Calu3 (cell line): ENCODE results near the gene CEP55. TPM values are rescaled to one million over a fixed set of nuclear protein-coding genes. Genes with fewer than 3 reads are reported as not detected.
A peak's percentile ranks its signal among the peaks of the same experiment; 100 is the strongest.

Source experiments
- BruUV-seq: library from RNA; stranded (reverse); fragments of 400-500 nt; replicated peaks from 2 replicates; lab custom pipeline; 2021; lab: Mats Ljungman, UMichigan
- CTCF ChIA-PET: fragments of 300-600 bp; sonication (Branson Sonifier 250); formaldehyde crosslinking; loops from one replicate; lab custom pipeline; 2022; ENCODE audit warnings: antibody characterized with exemption; lab: Charles Lee
- DNase-seq: peaks from one replicate; pipeline ENCODE4 v3.0.0; 2022
- H3K27ac Mint-ChIP-seq: one replicate; pipeline ENCODE4 v1.8.0; 2022; ENCODE audit warnings: mixed read lengths; ENCODE audit not compliant: unreplicated experiment
- H3K27me3 Mint-ChIP-seq: one replicate; pipeline ENCODE4 v1.8.0; 2022; ENCODE audit warnings: mixed read lengths; ENCODE audit not compliant: unreplicated experiment
- H3K36me3 Mint-ChIP-seq: one replicate; pipeline ENCODE4 v1.8.0; 2022; ENCODE audit warnings: mild to moderate bottlenecking, moderate library complexity, mixed read lengths; ENCODE audit not compliant: insufficient read depth, unreplicated experiment
- H3K4me1 Mint-ChIP-seq: one replicate; pipeline ENCODE4 v1.8.0; 2022; ENCODE audit warnings: mild to moderate bottlenecking, low read depth, mixed read lengths; ENCODE audit not compliant: unreplicated experiment
- H3K4me3 Mint-ChIP-seq: one replicate; pipeline ENCODE4 v1.8.0; 2022; ENCODE audit warnings: mild to moderate bottlenecking, low read depth, moderate library complexity, mixed read lengths; ENCODE audit not compliant: unreplicated experiment
- H3K9me3 Mint-ChIP-seq: one replicate; pipeline ENCODE4 v1.8.0; 2022; ENCODE audit warnings: low read depth, mixed read lengths; ENCODE audit not compliant: unreplicated experiment
- CTCF ChIP-seq: fragments of 200-600 bp; IDR thresholded peaks from one replicate; pipeline ENCODE4 v1.8.0; 2022; ENCODE audit warnings: antibody characterized with exemption; ENCODE audit not compliant: unreplicated experiment
- intact Hi-C: fragments of 100-400 bp; cut with micrococcal nuclease; formaldehyde crosslinking; loops from one replicate; pipeline ENCODE4 v1.10.0; 2022; ENCODE audit not compliant: unreplicated experiment
- total RNA-seq: library from RNA; stranded (reverse); gene quantifications from 2 replicates; pipeline ENCODE4 v1.2.3, GENCODE V29; 2022

CEP55 gene
- total RNA-seq, 1 experiment from 2014 or later: 52.2 TPM

- peaks cover 60% of the 10 kb centered on the region for H3K4me1 Mint-ChIP-seq
- CTCF ChIA-PET: interaction anchor here (0.5 to 2.3 kb wide), 9 partner anchors 9 to 1803 kb away, joined by 3 to 6 read pairs (median 3); no protein-coding TSS in a partner anchor
- H3K4me3 Mint-ChIP-seq: no peak overlapping the region
- peak; percentile 66 for DNase-seq
- intact Hi-C loops: no loop called here
- no peak for TF ChIP-seq CTCF
- peak overlapping the region; percentile 80 for H3K27ac Mint-ChIP-seq
- H3K9me3 Mint-ChIP-seq: no peaks in the 10 kb centered on the region
- no TSS peak for BruUV-seq
- no peaks in the 10 kb centered on the region for H3K27me3 Mint-ChIP-seq
- H3K36me3 Mint-ChIP-seq: peaks cover 93% of the 10 kb centered on the region
Measured at GRCh38 chr10:93461807-93462178, 34.6 kb upstream of the CEP55 start.

GRCh38 chr10:93462371-93462770 is 34.0 kb upstream of the CEP55 start:
- Mint-ChIP-seq H3K36me3 (peaks cover 90% of the 10 kb centered on the region), H3K4me1 (peaks cover 54% of the 10 kb centered on the region), H3K27me3 (no peaks in the 10 kb centered on the region), H3K4me3 (peak overlapping the region; percentile 65), H3K9me3 (no peaks in the 10 kb centered on the region), H3K27ac (peak overlapping the region; percentile 95)
- no TSS peak for BruUV-seq
- CTCF ChIA-PET: interaction anchor here (0.7 to 2.3 kb wide), 3 partner anchors 9 to 21 kb away, joined by 3 to 6 read pairs (median 3); no protein-coding TSS in a partner anchor
- DNase-seq: no peak
- TF ChIP-seq CTCF: no peak
- intact Hi-C loops: no loop called here

- CTCF ChIA-PET: interaction anchor here (0.6 to 2.3 kb wide), 2 partner anchors 8 to 11 kb away, joined by 4 to 6 read pairs; no protein-coding TSS in a partner anchor
- H3K36me3 Mint-ChIP-seq: peaks cover 88% of the 10 kb centered on the region
- peaks cover 54% of the 10 kb centered on the region for H3K4me1 Mint-ChIP-seq
- peak overlapping the region; percentile 95 for H3K27ac Mint-ChIP-seq
- no peak for TF ChIP-seq CTCF
- no peaks in the 10 kb centered on the region for H3K27me3 Mint-ChIP-seq
- no peak for DNase-seq
- intact Hi-C loops: no loop called here
- peak overlapping the region; percentile 65 for H3K4me3 Mint-ChIP-seq
- H3K9me3 Mint-ChIP-seq: no peaks in the 10 kb centered on the region
- no TSS peak for BruUV-seq
Measured at GRCh38 chr10:93462881-93463280, 33.5 kb upstream of the CEP55 start.

- intact Hi-C loops: no loop called here
- H3K4me1 Mint-ChIP-seq: peaks cover 58% of the 10 kb centered on the region
- TF ChIP-seq CTCF: no peak
- CTCF ChIA-PET: interaction anchor here (0.7 kb wide), 1 partner anchor 199 kb away, joined by 6 read pairs; no protein-coding TSS in a partner anchor
- peak overlapping the region; percentile 54 for H3K4me3 Mint-ChIP-seq
- no peaks in the 10 kb centered on the region for H3K9me3 Mint-ChIP-seq
- H3K27me3 Mint-ChIP-seq: no peaks in the 10 kb centered on the region
- no peak for DNase-seq
- no TSS peak for BruUV-seq
- H3K27ac Mint-ChIP-seq: peak overlapping the region; percentile 97
- peaks cover 88% of the 10 kb centered on the region for H3K36me3 Mint-ChIP-seq
Measured at GRCh38 chr10:93463723-93464476, 32.5 kb upstream of the CEP55 start.
